ENCODE results near the gene PTGER2.

DNA sequence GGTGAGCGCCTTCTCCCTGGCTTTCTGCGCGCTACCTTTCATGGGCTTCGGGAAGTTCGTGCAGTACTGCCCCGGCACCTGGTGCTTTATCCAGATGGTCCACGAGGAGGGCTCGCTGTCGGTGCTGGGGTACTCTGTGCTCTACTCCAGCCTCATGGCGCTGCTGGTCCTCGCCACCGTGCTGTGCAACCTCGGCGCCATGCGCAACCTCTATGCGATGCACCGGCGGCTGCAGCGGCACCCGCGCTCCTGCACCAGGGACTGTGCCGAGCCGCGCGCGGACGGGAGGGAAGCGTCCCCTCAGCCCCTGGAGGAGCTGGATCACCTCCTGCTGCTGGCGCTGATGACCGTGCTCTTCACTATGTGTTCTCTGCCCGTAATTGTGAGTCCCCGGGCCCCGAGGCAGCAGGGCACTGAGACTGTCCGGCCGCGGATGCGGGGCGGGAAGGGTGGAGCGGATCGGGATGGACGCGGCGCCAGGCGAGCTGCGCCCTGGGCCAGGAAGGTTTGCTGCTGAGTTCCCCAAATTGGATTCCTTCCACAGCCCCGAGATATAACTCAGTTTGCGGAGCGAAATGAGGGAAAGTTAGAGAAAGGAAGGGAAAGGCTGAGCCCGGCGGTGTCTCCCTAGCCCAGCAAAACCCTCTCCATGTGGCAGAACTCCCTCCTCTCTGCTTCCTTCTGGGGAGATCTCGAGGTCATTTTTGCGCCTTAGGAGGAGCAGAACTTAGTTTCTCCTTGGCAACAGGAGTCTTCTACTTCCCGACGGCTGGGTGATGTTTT is 45.6 kb upstream of the PTGER2 start:
- TF ChIP-seq POLR2AphosphoS5 (IDR thresholded peaks at IDR 0.05; ENCODE audit: low read depth, low read length): no peak
- no peak for TF ChIP-seq TAF1 (IDR thresholded peaks at IDR 0.05; ENCODE audit: borderline replicate concordance, insufficient read depth, low read length)
- TF ChIP-seq SIN3A (IDR thresholded peaks at IDR 0.05; ENCODE audit: borderline replicate concordance, insufficient read depth, low read length): no peak

All from PFSK-1 (cell line).